DND-41 (cell line): ENCODE results near the gene IFITM5.

ENCODE experiments used
- ATAC-seq: fragments of 200-7000 bp; cut with Tn5 transposase; 3 replicates; pipeline ENCODE4 v1.9.1; 2021; ENCODE audit warnings: low read depth; ENCODE audit not compliant: insufficient read depth
- DNase-seq: peaks from one replicate; pipeline ENCODE4 v3.0.0-alpha.2; 2020
- H2AFZ ChIP-seq: 2 replicates; pipeline ENCODE4 v1.6.0; 2012; ENCODE audit warnings: low read depth, low read length
- H3K27ac ChIP-seq: 2 replicates; pipeline ENCODE4 v1.5.1; 2012; ENCODE audit warnings: low read length, inconsistent platforms
- H3K27me3 ChIP-seq: fragments of 200-600 bp; sonication (generic); 2 replicates; pipeline ENCODE4 v1.6.0; 2012; ENCODE audit warnings: low read length, mild to moderate bottlenecking, inconsistent platforms; ENCODE audit not compliant: insufficient read depth, poor library complexity
- H3K36me3 ChIP-seq: 2 replicates; pipeline ENCODE4 v1.5.1; 2012; ENCODE audit warnings: low read length, inconsistent platforms; ENCODE audit not compliant: insufficient read depth
- H3K4me1 ChIP-seq: 2 replicates; pipeline ENCODE4 v1.5.1; 2012; ENCODE audit warnings: mild to moderate bottlenecking, low read length; ENCODE audit not compliant: insufficient read depth
- H3K4me2 ChIP-seq: 2 replicates; pipeline ENCODE4 v1.6.0; 2012; ENCODE audit warnings: mild to moderate bottlenecking, moderate library complexity, low read length, inconsistent platforms; ENCODE audit not compliant: insufficient read depth
- H3K4me3 ChIP-seq, 2 experiments: fragments of 200-600 bp in 1 of 2; shearing (Covaris generic) in 1 of 2; 2 replicates each; pipeline ENCODE4 v1.5.1; 2012 to 2016; ENCODE audit warnings: inconsistent platforms in 2 of 2, low read length in 2 of 2, mild to moderate bottlenecking in 2 of 2, low read depth in 1 of 2, moderate library complexity in 1 of 2
- H3K79me2 ChIP-seq: 2 replicates; pipeline ENCODE4 v1.6.0; 2012; ENCODE audit warnings: low read length, inconsistent platforms; ENCODE audit not compliant: insufficient read depth
- H3K9ac ChIP-seq: 2 replicates; pipeline ENCODE4 v1.6.0; 2012; ENCODE audit warnings: low read depth, mild to moderate bottlenecking, inconsistent platforms, low read length, moderate library complexity
- H3K9me3 ChIP-seq: 2 replicates; pipeline ENCODE4 v1.5.1; 2012; ENCODE audit warnings: low read length, moderate library complexity, mild to moderate bottlenecking, inconsistent platforms; ENCODE audit not compliant: insufficient read depth, severe bottlenecking
- H4K20me1 ChIP-seq: 2 replicates; pipeline ENCODE4 v1.6.0; 2012; ENCODE audit warnings: low read length; ENCODE audit not compliant: insufficient read depth
- EZH2 ChIP-seq: IDR thresholded peaks from 3 replicates; pipeline ENCODE4 v1.6.1; 2012; ENCODE audit warnings: borderline replicate concordance, low read depth, mild to moderate bottlenecking, moderate library complexity, low read length, inconsistent platforms; ENCODE audit not compliant: severe bottlenecking
- TF ChIP-seq, protein P1 (sequence below): IDR thresholded peaks from 2 replicates; pipeline ENCODE4 v1.5.1; 2012; ENCODE audit warnings: borderline replicate concordance, low read length, moderate library complexity, mild to moderate bottlenecking; ENCODE audit not compliant: poor library complexity, severe bottlenecking; ENCODE audit errors: extremely low read depth

Gene IFITM5

DNA sequence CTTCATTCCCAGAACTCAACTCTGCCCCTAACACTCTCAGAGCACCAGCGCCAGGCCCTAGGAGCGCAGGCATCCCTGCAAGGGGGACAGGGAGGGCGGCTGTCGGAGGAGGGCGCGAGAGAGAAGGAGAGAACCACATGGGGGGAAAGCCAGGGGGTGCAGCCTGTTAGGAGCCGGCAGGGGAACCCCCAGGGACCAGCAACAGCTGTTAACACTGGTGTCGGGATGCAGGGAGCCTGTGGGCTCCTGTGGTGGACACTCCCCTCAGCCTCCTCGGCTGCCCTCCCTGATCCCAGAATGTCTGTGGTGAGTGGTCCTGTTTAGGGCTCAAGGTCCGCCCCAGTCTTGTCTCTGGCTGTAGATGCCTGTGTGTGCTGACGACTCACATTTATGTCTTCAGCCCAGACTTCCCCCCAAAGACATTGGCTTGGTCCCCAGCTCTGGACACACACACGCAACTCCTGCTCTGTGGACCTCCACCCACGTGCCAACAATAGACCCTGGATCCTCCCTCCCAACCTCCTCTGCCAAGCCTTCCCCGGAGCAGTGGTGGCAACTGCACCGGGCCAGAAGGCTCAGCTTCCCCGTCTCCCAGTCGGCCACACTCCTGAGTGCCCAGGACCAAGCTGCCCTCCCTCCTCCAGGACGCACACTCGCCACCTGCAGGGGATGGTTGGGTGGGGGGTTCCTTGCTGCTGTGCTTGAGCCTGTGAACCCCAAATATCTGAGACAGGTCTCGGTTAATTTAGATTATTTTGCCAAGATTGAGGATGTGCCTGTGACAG is 817 bp upstream of the IFITM5 start:
- no peak overlapping the region for H3K27ac ChIP-seq
- H3K9me3 ChIP-seq: no peaks in the 10 kb centered on the region
- DNase-seq (peak; percentile 34), ATAC-seq (peak; percentile 27)
- peaks cover 2% of the 10 kb centered on the region; the same call in 1 of the 2 replicates for H3K4me1 ChIP-seq
- H4K20me1 ChIP-seq: peaks cover 4% of the 10 kb centered on the region; the same call in 1 of the 2 replicates
- no peak for TF ChIP-seq EZH2
- TF ChIP-seq, protein P1, sequence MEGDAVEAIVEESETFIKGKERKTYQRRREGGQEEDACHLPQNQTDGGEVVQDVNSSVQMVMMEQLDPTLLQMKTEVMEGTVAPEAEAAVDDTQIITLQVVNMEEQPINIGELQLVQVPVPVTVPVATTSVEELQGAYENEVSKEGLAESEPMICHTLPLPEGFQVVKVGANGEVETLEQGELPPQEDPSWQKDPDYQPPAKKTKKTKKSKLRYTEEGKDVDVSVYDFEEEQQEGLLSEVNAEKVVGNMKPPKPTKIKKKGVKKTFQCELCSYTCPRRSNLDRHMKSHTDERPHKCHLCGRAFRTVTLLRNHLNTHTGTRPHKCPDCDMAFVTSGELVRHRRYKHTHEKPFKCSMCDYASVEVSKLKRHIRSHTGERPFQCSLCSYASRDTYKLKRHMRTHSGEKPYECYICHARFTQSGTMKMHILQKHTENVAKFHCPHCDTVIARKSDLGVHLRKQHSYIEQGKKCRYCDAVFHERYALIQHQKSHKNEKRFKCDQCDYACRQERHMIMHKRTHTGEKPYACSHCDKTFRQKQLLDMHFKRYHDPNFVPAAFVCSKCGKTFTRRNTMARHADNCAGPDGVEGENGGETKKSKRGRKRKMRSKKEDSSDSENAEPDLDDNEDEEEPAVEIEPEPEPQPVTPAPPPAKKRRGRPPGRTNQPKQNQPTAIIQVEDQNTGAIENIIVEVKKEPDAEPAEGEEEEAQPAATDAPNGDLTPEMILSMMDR: peak; percentile 14
- H3K9ac ChIP-seq: no peak overlapping the region
- no peak overlapping the region for H2AFZ ChIP-seq
- no peak overlapping the region for H3K4me2 ChIP-seq
- H3K79me2 ChIP-seq: no peaks in the 10 kb centered on the region
- peaks cover 7% of the 10 kb centered on the region for H3K27me3 ChIP-seq
- H3K36me3 ChIP-seq: no peaks in the 10 kb centered on the region
- H3K4me3 ChIP-seq: no peak overlapping the region

DNA sequence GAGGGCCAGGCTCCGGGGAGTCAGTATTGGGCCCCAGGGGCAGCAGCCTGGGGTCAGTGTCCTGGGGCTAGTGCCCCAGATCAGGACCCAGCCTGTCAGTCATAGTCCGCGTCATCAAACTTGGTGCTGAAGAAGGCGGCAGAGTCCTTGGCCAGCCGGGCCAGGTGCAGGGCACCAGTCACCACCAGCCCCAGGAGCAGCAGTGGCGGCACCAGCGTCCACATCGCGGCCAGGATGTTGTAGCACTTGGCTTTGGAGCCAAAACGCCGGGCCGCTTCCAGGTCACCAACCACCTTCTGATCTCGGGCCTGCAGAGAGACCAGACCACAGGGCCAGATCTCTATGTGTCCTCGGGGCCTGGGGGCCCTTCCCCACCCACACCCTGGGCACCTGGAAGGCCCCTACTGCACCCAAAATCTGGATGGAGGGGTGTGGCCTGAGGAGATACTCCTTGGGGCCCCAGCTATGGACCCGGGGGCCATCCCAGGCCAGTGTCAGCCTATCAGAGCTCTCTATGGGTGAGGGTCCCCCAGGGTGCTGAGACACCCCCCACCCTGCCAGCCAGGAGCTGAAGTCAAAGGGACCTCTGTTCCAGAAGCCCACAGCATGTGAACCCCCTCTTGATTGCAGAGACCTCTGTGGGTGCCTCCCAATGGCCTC is 790 bp downstream of the IFITM5 start:
- DNase-seq (no peak), ATAC-seq (no peak)
- H3K4me2 ChIP-seq: no peak overlapping the region
- peaks cover 7% of the 10 kb centered on the region for H3K27me3 ChIP-seq
- no peaks in the 10 kb centered on the region for H3K79me2 ChIP-seq
- H3K36me3 ChIP-seq: peaks cover 11% of the 10 kb centered on the region
- TF ChIP-seq, protein P1: no peak
- no peak for TF ChIP-seq EZH2
- H3K27ac ChIP-seq: no peak overlapping the region
- H3K4me3 ChIP-seq: no peak overlapping the region
- H3K4me1 ChIP-seq: no peaks in the 10 kb centered on the region
- peaks cover 4% of the 10 kb centered on the region for H4K20me1 ChIP-seq
- H3K9me3 ChIP-seq: no peaks in the 10 kb centered on the region
- no peak overlapping the region for H3K9ac ChIP-seq
- no peak overlapping the region for H2AFZ ChIP-seq

DNA sequence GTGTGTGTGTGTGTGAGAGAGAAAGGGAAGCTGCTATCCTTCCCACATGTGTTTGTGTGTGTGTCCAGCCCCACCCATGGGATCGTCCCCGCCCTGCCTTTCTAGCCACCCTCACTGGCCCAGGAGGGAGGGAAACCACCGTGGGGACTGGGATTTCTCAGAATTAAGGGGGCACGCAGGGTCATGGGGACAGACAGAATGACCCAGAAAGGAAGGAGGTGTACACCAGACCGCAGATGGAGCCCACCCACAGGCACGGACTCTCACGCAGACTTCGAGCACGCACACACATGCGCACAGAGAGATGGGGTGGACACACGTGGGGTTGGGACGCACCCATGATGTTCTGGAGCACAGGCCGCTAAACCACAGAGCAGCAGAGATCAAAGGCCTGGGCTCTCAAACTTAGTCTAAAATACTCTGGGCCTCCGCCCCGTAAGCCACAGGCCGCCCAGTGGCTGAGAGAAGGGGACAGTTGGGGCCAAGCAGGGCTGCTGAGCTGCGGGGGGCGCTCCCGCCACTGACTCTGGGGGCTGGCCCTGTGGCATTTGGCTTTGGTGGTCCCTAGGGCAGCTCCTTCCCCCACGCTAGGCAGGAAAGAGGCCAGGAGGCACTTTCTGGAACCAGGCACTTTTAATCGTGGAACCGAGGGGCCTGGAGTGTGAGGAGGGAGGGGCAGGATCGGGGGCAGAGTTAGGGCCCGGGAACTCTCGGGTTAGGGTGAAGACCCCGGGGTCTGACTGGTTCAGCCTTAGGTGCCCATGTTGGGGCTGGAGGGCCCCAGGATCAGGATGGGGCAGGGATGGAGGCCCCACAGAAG is 1.5 kb downstream of the IFITM5 start:
- H3K4me3 ChIP-seq: no peak overlapping the region
- no peak overlapping the region for H3K4me2 ChIP-seq
- H3K9me3 ChIP-seq: no peaks in the 10 kb centered on the region
- TF ChIP-seq, protein P1: no peak
- peaks cover 4% of the 10 kb centered on the region for H4K20me1 ChIP-seq
- H3K27ac ChIP-seq: no peak overlapping the region
- no peaks in the 10 kb centered on the region for H3K4me1 ChIP-seq
- DNase-seq (no peak), ATAC-seq (peak; percentile 23)
- H3K9ac ChIP-seq: no peak overlapping the region
- H3K36me3 ChIP-seq: peaks cover 14% of the 10 kb centered on the region
- H2AFZ ChIP-seq: no peak overlapping the region
- H3K27me3 ChIP-seq: peaks cover 7% of the 10 kb centered on the region
- H3K79me2 ChIP-seq: no peaks in the 10 kb centered on the region
